HepG2 (cell line): ENCODE measurements around the gene KCTD5. TPM values are rescaled to one million over a fixed set of nuclear protein-coding genes. Genes with fewer than 3 reads are reported as not detected.
A peak's percentile ranks its signal among the peaks of the same experiment; 100 is the strongest.

Source experiments
- ATF6 ChIP-seq: sonication (generic); formaldehyde crosslinking; conservative IDR thresholded peaks from 2 replicates; pipeline ENCODE4 v1.4.0; 2020; ENCODE audit warnings: missing genetic modification reagents
- ETV6 ChIP-seq: sonication (generic); formaldehyde crosslinking; conservative IDR thresholded peaks from 2 replicates; pipeline ENCODE4 v1.4.0; 2020; ENCODE audit warnings: missing genetic modification reagents
- FUBP1 ChIP-seq: sonication (generic); formaldehyde crosslinking; IDR thresholded peaks from 2 replicates; pipeline ENCODE4 v1.5.1; 2020; ENCODE audit warnings: missing genetic modification reagents, mild to moderate bottlenecking, borderline replicate concordance
- GABPB1 ChIP-seq: IDR thresholded peaks from 2 replicates; pipeline ENCODE4 v1.6.1; 2016; ENCODE audit warnings: mild to moderate bottlenecking, missing genetic modification reagents, moderate library complexity, missing compliant biosample characterization
- JDP2 ChIP-seq: sonication (generic); formaldehyde crosslinking; IDR thresholded peaks from 2 replicates; pipeline ENCODE4 v1.8.1; 2022; ENCODE audit warnings: missing genetic modification reagents, borderline replicate concordance
- KDM3A ChIP-seq: IDR thresholded peaks from 2 replicates; pipeline ENCODE4 v1.6.1; 2018; ENCODE audit warnings: low read depth, missing compliant biosample characterization
- KMT2B ChIP-seq: IDR thresholded peaks from 2 replicates; pipeline ENCODE4 v1.6.1; 2016; ENCODE audit warnings: missing genetic modification reagents, missing compliant biosample characterization
- MED13 ChIP-seq: sonication (generic); formaldehyde crosslinking; IDR thresholded peaks from 2 replicates; pipeline ENCODE4 v1.5.0; 2020; ENCODE audit warnings: missing genetic modification reagents
- NCOA2 ChIP-seq: sonication (generic); formaldehyde crosslinking; IDR thresholded peaks from 2 replicates; pipeline ENCODE4 v1.8.0; 2022; ENCODE audit warnings: inconsistent platforms
- PBX3 ChIP-seq: sonication (generic); formaldehyde crosslinking; IDR thresholded peaks from 2 replicates; pipeline ENCODE4 v1.8.1; 2023; ENCODE audit warnings: missing genetic modification reagents, inconsistent platforms, borderline replicate concordance
- SOX6 ChIP-seq, 2 experiments: fragments of 450-650 bp in 1 of 2; sonication (generic) in 1 of 2; formaldehyde crosslinking in 1 of 2; IDR thresholded peaks; 2 replicates each; pipeline versions ENCODE4 v1.4.0 to v1.6.1; 2017 to 2020; ENCODE audit warnings: antibody characterized with exemption in 1 of 2, mild to moderate bottlenecking in 1 of 2, missing genetic modification reagents in 1 of 2
- SP140L ChIP-seq: sonication (generic); formaldehyde crosslinking; IDR thresholded peaks from 2 replicates; pipeline ENCODE4 v1.4.0; 2020; ENCODE audit warnings: missing genetic modification reagents, borderline replicate concordance
- ZBTB21 ChIP-seq: sonication (generic); formaldehyde crosslinking; IDR thresholded peaks from 2 replicates; pipeline ENCODE4 v1.4.0; 2020; ENCODE audit warnings: missing genetic modification reagents
- ZNF292 ChIP-seq: sonication (generic); formaldehyde crosslinking; IDR thresholded peaks from 2 replicates; pipeline ENCODE4 v1.8.1; 2022; ENCODE audit warnings: mild to moderate bottlenecking, low read depth, missing genetic modification reagents, borderline replicate concordance
- ZNF547 ChIP-seq: sonication (generic); formaldehyde crosslinking; IDR thresholded peaks from 2 replicates; pipeline ENCODE4 v1.5.1; 2020; ENCODE audit warnings: mild to moderate bottlenecking, missing genetic modification reagents
- ZNF646 ChIP-seq: sonication (generic); formaldehyde crosslinking; IDR thresholded peaks from 2 replicates; pipeline ENCODE4 v1.9.0; 2021; ENCODE audit warnings: mild to moderate bottlenecking, missing genetic modification reagents
- polyA plus RNA-seq, 8 experiments: library from polyadenylated mRNA; depleted of rRNA in 3 of 8; stranded (reverse) in 7 of 8; unstranded in 1 of 8; fragments of >200 nt; fragmentation: Illumina TruSeq in 4 of 8; extraction: Trizol in 4 of 8; gene quantifications; 2 replicates each; pipeline versions ENCODE4 v1.2.1 to v1.2.3, GENCODE V29; 2011 to 2016; ENCODE audit warnings: low read depth in 4 of 8, missing spikeins in 1 of 8, mixed read lengths in 1 of 8; ENCODE audit not compliant: insufficient read depth in 1 of 8
- total RNA-seq, 5 experiments: library from RNA; depleted of rRNA; stranded (reverse); fragments of >200 nt; fragmentation: Illumina TruSeq; extraction: Trizol; gene quantifications; 2 replicates each; pipeline ENCODE4 v1.2.3, GENCODE V29; 2016; ENCODE audit warnings: low read depth in 1 of 5

The KCTD5 gene
- total and polyA plus RNA-seq, 2 of the 13 experiments (the other 11 are each of a cell fraction or from before 2014, with no cell fraction given): 25.4 to 29.8 TPM

GRCh38 chr16:2739625-2740430 is 57.5 kb downstream of the KCTD5 start (continued):
- TF ChIP-seq ZNF646 (CRISPR knock-in tag) (no peak), SP140L (no peak), ATF6 (no peak), JDP2 (CRISPR knock-in tag) (no peak), GABPB1 (peak; percentile 46; the same call in 1 of the 2 replicates), ZNF292 (0 out of 2 replicates have a peak, but pooled peaks have one; percentile 67), NCOA2 (CRISPR knock-in tag) (0 out of 2 replicates have a peak, but pooled peaks have one; percentile 26), FUBP1 (CRISPR knock-in tag) (no peak), SOX6 (IDR thresholded peaks at IDR 0.05) (no peak), SOX6 (CRISPR knock-in tag; IDR thresholded peaks at IDR 0.05) (no peak), KMT2B (0 out of 2 replicates have a peak, but pooled peaks have one; percentile 29), ZNF547 (CRISPR knock-in tag) (no peak), ZBTB21 (0 out of 2 replicates have a peak, but pooled peaks have one; percentile 25), ETV6 (CRISPR knock-in tag) (0 out of 2 replicates have a peak, but pooled peaks have one; percentile 32), KDM3A (CRISPR knock-in tag) (0 out of 2 replicates have a peak, but pooled peaks have one; percentile 40), PBX3 (0 out of 2 replicates have a peak, but pooled peaks have one; percentile 53), MED13 (CRISPR knock-in tag) (no peak)
